Mucosa of gallbladder (tissue), 1 donor: ENCODE measurements around the gene RAPGEF6. TPM values are rescaled to one million over a fixed set of nuclear protein-coding genes. Genes with fewer than 3 reads are reported as not detected.
"Not testable (repeated sequence)": the region's sequence is repeated elsewhere in the genome, so short reads cannot be mapped to it uniquely, and the experiment has no call there.

Experiments used
- DNase-seq: peaks from one replicate; pipeline ENCODE4 v3.0.0-alpha.2; 2020; ENCODE audit warnings: low spot score
- total RNA-seq: library from RNA; stranded (reverse); gene quantifications from one replicate; pipeline ENCODE4 v1.2.1, GENCODE V29; 2021
- donor health status: DM: no; HTN: no; CAD: no.

RAPGEF6 gene
- total RNA-seq, 1 donor from 2014 or later, result 19.4 TPM

DNA sequence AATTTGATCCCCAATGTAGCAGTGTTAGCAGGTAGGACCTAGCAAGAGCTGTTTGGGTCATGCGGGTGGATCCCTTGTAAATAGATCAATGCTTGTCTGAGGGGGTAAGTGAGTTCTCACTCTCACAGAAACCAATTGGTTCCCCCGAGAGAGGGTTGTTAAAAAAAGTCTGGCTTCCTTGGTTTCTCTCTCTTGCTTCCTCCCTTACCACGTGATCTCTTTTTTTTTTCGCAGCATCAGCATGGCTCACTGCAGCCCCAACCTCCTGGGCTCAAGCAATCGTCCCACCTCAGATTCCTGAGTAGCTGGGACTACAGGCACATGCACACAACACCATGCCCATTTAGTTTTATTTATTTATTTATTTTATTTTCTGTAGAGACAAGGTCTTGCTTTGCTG is 26.4 kb downstream of the RAPGEF6 start:
- DNase-seq, result no peak

DNA sequence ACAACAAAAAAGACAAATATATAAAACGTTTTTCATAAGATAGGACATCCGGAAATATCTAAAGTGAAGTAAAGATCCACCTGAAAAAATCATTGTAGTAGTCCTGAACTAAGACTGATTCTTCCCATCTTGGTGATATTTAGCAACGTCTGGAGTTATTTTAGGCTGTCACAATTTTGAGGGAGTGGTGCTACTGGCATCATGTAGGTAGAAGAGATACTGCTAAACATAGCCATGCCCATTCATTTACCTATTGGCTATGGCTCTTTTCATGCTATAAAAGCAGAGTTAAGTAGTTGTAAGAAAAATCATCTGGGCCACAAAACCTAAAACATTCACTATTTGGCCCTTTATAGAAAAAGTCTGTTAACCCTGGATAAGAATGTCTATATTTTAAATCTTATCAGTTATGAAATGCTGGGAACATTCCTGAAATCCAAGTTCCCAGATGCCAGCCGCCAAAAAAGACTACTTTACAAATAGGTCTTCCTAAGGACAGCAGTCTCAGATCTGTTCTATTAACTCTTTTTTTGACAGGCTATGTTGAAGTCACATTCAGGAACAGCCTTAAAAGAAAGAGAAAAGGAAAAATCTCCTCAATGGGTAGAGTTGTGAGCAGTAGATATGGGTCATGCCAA is 27.0 kb downstream of the RAPGEF6 start:
- no peak for DNase-seq

DNA sequence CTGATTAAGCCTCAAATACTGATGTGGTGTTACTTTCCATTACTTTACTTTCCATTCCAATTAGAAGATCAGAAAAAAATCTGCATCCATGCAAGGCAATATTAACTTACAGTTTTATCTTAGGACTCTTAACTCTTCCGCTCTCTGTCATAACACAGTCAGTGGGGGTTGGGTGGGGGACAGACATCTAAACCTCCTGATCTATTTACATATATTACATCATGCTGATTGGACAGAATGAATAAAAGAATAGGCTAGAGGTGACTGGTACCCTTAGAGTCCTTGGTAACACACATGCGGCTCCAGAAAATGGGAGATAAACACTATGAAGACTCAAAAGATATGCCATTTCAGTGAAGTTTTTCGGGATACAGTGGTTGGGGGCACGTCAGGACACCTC is 27.6 kb downstream of the RAPGEF6 start:
- no peak for DNase-seq

DNA sequence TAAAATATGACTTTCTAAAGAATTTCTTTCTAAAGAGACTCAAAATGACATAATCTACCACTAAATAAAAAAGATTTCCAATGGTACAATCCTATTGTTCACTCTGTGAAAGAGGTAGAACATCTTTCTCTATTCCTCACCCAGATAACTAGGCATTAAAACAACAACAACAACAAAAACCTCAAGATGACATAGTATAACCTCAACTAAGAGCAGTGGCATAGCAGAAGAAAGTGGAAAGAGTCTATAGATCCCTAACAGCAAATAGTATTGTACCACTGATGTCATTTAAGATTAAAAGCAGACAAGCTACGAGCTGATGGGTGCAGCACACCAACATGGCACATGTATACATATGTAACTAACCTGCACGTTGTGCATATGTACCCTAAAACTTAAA is 29.9 kb downstream of the RAPGEF6 start:
- no peak for DNase-seq

DNA sequence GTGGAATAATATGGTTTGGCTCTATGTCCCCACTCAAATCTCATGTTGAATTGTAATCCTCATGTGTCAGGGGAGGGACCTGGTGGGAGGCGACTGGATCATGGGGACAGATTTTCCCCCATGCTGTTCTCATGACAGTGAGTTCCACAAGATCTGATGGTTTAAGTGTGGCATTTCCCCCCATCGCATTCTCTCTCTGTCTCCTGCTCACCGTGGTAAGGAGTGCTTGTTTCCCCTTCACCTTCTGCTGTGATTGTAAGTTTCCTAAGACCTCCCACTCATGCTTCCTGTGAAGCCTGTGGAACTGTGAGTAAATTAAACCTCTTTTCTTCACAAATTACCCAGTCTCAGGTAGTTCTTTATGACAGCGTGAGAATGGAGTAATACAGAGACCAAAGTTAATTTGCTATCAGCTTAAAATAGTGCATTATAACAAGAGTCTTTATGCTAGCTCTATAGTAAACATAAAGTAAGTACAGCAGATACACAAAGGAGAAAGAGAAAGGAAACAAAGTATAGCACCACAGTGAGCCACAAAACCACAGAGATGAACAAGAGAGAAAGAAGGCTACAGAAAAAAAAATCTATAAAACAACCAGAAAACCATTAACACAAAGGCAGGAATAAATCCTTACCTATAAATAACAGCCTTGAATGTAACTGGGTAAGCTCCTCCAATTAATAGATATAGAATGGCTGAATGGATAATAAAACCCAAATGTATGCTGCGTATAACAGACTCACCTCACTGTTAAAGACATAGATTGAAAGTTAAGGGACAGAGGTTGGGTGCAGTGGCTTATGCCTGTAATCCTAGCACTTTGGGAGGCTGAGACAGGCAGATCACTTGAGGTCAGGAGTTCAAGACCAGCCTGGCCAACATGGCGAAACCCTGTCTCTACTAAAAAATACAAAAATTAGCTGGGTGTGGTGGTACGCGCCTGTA is 39.7 kb downstream of the RAPGEF6 start:
- DNase-seq, result no peak

DNA sequence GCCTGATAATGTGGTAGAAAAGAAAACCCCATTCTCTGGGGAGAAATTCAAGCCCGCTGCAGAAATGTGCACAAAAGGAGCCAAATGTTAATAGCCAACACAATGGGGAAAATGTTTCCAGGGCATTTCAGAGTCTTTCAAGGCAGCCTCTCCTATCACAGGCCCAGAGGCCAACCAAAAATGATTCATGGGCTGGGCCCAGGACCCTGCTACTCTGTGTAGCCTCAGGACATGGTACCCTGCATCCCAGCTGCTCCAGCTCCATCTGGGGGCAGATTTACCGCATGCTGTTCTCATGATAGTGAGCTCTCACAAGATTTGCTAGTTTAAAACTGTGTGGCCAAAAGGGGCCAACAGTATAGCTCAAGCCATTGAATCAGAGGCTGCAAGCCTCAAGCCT is 41.1 kb downstream of the RAPGEF6 start:
- DNase-seq, result no peak

DNA sequence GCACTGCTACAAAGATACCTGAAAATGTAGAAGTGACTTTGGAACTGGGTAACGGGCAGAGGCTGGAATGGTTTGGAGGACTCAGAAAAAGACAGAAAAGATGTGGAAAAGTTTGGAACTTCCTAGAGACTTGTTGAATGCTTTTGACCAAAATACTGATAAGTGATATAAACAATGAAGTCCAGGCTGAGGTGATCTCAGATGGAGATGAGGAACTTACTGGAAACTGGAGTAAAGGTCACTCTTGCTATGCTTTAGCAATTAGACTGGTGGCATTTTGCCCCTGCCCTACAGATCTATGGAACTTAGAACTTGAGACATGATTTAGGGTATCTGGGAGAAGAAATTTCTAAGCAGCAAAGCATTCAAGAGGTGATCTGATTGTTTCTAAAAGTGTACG is 41.6 kb downstream of the RAPGEF6 start:
- not testable (repeated sequence) for DNase-seq

DNA sequence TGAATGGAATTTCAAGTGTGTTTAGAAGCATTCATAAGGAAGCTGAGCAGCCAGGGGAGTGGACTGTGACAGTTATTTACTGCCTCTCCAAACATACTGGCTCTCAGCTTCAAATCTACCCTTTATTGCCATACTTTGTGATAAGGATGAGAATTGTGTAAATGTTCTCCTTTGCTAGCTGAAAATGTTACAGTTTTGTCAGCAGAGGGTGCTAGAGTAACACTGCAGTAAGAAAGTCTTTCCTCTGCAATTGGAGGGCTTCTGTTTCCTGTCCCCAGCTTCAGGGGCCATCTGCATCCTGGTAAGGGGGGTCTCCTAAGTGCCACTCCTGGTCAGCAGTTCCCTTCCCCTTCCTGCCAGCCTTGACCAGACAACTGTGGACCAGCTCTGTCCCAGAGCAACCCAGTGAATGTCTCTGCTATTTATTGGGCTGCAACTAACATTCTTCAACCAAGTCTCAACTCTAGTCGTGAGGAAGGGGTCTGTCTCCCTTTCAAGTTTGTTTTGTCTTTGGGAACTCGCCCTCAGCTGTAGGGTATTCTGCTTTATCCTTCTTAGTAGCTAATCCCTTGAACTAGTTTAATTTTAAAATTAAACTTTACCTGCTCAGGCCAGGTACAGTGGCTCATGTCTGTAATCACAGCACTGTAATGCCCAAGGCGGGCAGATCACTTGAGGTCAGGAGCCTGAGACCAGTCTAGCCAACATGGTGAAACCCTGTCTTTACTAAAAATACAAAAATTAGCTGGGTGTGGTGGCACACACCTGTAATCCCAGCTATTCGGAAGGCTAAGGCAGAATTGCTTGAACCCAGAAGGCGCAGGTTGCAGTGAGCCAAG is 45.3 kb downstream of the RAPGEF6 start:
- DNase-seq, result no peak

DNA sequence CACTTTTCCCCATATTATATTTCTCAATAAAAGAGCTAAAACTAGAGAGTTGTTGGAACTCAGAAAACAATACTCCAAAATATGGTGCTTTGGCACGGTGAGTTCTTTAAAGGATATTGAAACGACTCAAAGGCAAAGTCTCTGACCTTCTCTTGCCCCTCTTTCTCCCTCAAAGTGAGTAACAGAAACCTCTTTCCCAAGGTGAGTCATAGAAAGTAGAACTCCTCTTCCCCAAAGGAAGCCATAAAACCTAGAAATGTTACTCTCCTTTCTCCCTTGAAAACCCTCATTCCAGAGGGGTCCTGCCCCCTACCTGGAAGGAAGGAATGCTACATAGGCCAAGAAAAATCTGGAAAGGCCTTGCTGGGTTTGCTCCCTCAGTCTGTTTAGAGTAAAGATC is 47.5 kb downstream of the RAPGEF6 start:
- no peak for DNase-seq

DNA sequence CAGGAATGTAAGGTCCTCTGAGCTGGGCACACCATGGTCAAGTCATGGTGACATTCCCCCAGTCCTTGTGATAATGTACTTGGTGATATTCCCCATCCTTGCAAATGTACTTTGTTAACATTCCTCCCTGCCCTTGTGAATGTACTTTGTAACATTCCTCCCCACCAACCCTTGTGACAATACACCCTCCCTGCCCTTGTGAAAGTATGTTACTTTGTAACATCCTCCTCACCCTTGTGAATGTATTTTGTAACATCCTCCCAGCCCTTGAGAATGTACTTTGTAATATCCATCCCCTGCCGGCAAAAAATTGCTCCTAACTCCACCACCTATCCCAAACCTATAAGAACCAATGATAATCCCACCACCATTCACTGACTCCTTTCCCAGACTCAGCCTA is 53.3 kb downstream of the RAPGEF6 start:
- no peak for DNase-seq

DNA sequence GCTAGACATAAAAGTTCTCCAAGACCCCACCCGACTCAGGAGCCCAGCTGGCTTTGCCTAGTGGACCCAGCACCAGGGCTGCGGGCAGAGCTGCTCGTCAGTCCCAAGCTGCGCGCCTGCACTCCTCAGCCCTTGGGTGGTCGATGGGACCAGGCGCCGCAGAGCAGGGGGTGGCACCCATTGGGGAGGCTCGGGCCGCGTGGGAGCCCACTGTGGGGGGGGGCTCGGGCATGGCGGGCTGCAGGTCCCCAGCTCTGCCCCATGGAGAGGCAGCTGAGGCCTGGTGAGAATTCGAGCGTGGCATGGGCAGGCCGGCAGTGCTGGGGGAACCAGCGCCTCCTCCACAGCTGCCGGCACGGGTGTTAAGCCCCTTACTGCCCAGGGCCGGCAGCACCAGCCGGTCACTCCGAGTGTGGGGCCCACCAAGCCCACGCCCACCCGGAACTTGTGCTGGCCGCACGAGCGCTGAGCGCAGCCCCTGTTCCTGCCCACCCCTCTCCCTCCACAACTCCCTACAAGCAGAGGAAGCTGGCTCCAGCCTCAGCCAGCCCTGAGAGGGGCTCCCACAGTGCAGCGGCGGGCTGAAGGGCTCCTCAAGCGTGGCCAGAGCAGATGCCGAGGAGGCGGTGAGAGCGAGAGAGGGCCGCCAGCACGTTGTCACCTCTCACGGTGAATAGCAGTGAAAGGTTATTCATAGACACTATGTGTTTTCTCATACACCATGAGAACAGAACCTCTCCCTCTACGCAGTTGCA is 54.9 kb downstream of the RAPGEF6 start:
- no peak for DNase-seq

DNA sequence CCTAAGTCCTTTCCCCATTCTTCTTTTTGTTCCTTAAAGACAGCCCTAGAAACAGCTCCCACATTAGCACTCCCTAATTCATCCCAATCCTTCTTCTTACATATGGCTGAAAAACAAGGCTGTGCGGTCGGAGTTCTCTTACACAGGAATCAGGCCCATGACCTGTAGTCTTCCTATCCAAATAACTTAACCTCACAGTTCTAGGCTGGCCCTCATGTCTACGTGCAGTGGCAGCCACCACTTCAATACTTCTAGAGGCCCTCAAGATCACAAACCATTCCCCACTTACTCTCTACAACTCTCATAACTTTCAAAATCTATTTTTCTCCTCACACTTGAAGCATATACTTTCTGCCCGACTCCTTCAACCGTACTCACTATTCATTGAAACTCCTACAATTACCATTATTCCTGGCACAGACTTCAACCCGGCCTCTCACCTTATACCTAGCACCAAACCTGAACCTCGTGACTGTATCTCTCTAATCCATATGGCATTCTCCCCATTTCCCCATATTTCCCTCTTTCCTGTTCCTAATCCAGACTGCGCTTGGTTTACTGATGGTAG is 59.3 kb downstream of the RAPGEF6 start:
- no peak for DNase-seq

DNA sequence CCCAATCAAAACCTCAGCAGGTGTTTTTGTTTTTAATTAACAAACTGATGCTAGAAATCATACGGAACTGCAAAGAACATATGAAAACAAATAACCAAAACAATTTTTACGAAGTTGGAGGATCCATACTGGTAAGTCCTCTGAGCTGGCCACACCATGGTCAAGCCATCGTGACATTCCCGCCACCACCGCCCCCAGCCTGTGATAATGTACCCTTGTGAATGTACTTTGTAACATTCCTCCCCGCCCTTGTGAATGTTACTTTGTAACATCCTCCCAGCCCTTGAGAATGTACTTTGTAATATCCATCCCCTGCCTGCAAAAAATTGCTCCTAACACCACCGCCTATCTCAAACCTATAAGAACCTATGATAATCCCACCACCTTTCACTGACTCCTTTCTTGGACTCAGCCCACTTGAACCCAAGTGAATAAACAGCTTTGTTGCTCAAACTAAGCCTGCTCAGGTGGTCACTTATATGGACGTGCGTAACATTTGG is 63.3 kb downstream of the RAPGEF6 start:
- DNase-seq, result no peak

DNA sequence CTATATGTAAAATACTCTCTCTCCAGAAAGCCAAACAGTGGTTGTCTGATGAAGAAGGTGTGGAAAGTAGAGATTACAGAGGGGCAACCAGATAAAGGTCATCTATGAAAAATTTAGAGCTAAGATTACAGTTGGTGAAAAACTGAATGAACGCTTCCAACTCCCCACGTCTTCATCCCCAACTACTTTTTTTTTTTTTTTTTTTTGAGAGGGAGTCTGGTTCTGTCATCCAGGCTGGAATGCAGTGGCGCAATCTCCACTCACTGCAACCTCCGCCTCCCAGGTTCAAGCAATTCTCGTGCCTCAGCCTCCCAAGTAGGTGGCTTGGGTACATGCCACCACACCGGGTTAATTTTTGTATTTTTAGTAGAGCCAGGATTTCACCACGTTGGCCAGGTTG is 64.3 kb downstream of the RAPGEF6 start:
- DNase-seq, result no peak

DNA sequence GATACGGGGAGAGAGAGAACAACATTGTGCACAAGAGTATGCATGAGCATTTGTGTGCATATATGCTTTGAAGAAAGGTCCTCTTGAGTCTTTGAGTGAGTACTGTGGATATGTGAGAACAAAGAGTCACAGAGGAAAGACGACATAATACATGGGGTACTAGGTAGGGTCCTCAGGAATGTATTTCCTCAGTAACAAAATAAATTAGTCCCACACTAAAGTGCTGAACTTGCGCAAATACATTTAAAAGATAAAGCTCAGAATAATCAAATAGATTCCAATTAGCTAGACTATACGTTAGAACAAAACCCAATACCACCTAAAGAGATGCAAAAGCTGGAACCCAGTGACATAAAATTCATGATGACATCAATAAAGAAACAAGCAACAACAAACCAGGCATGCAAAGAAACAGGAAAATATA is 70.8 kb downstream of the RAPGEF6 start:
- DNase-seq, result no peak

DNA sequence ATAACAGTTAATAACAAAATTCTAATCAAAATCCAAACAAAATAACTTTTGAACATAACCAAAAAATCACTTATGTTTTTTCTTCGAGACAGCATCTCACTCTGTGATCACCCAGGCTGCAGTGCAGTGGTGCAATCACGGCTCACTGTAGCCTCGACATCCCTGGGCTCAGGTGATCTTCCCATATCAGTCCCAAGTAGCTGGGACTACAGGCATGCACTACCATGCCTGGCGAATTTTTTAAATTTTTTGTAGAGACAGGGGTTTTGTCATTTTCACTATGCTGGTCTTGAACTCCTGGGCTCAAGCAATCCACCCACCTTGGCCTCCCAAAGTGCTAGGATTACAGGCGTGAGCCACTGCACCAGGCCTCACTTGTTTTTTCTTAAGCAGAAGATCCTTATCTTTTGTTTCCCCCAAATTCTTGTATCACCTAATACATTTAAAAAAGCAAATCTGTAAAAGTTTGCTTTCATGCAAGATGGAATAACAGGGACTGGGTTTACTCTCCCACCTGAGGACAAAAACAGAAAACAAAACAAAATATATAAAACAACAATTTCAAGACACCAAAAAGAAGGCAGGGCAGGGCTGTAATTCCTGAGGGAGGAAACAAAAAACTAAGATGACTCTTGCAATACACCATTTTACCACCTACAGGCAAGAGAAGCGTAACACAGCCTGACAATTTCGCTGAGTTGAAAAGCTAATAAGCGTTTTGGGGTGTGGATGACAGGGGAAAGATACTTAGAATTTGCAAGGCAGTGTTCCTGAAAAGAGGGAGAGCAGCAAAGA is 71.4 kb downstream of the RAPGEF6 start:
- DNase-seq, result no peak

DNA sequence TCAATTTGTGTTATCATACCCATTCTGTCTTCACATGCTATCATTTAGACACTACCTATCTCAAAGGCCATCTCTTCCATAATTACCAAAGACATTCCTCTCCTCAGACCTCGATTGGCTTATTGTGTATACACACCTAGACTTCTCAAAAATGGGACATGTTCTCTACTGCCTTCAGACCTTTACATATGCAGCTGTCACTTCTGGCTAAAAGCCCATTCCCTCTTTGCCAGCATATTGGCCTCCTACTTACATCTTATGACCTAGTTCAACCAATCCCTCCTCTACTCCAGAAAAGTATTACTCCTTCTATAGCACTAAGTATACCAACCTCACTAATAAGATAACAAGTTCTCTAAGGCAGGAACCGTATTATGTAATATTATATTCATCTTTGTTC is 84.4 kb downstream of the RAPGEF6 start:
- no peak for DNase-seq

DNA sequence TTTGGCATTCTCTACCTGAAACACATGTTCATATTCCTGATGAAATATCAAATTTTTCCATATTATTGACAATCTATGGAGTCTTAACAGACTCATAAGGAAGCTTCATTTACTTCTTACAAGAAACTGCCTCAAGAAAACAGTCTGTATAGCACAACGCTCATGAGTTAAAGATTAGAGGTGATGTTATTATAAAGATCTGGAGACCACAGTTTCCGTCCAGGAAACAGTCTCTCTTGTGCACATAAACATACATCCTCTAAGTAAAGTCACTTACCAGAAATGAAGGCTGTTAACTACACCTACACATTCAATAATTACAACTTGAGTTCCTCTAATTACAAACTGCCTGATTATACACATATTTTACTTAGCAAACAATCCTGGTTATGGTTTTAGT is 86.9 kb downstream of the RAPGEF6 start:
- DNase-seq, result no peak

DNA sequence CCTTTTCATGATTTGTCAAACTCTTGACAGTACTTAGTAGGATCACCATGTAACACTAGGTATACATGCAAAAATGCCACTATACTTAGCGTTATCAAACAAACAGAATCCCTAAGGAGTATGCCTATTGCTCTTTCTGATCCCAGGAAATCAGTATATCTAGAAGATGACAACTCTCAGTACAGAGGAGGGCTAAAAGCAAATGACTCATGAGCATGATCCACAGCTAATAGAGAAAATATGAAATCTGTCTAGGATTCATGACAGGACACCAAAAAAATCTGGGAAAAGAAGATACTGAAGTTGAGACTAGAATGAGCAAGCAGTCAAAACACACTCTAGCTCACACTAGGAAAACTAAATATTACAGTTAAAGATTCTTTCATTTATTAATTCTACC is 89.2 kb downstream of the RAPGEF6 start:
- DNase-seq, result no peak

DNA sequence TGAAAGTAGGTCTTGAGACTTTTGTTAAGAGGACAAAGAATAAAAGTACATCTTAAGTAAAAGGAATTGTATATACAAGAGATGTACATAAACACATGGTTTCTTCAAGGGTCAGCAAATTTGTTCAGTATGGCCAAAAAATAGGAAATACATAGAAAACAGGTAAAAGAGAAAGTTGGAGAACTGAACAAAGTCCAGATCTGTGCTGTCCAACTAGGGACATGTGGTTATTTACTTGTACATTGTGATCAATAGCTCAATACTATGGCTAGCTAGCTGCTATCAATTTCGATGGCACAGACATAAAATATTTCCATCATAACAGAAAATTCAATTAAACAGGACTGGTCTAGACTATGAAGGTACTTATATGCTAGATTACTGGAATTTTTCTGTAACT is 92.3 kb downstream of the RAPGEF6 start:
- no peak for DNase-seq
